Stomach (tissue), 4 donors: ENCODE data around the gene CCSER1.

Experiments
- CTCF ChIP-seq, 7 experiments: fragments of 450-650 bp in 4 of 7; fragments of 200-600 bp in 3 of 7; sonication (generic) in 3 of 7; IDR thresholded peaks; one replicate each; pipeline ENCODE4 v1.5.1; 2016 to 2019; ENCODE audit warnings: antibody characterized with exemption in 7 of 7, control low read depth in 2 of 7, mild to moderate bottlenecking in 1 of 7
- EP300 ChIP-seq: sonication (generic); formaldehyde crosslinking; IDR thresholded peaks from one replicate; pipeline ENCODE4 v1.6.1; 2017; ENCODE audit warnings: antibody characterized with exemption
- POLR2A ChIP-seq, 4 donors: fragments of 450-650 bp; IDR thresholded peaks; one replicate each; pipeline ENCODE4 v1.6.1; 2016; ENCODE audit warnings: antibody characterized with exemption in 4 of 4, control low read depth in 2 of 4, mild to moderate bottlenecking in 1 of 4, moderate library complexity in 1 of 4
- POLR2AphosphoS5 ChIP-seq, 3 donors: sonication (generic); formaldehyde crosslinking; IDR thresholded peaks; one replicate each; pipeline ENCODE4 v1.6.1; 2016; ENCODE audit warnings: antibody characterized with exemption in 3 of 3

- TF ChIP-seq CTCF (IDR thresholded peaks at IDR 0.05) (no peak), POLR2A (IDR thresholded peaks at IDR 0.05) (no peak), EP300 (no peak), POLR2AphosphoS5 (IDR thresholded peaks at IDR 0.05) (no peak)
These were observed 748.6 kb downstream of the CCSER1 start for GRCh38 chr4:90875791-90876190.
